K562 (cell line): Measurements from ENCODE around the gene ACAT1. TPM values are rescaled to one million over a fixed set of nuclear protein-coding genes. Genes with fewer than 3 reads are reported as not detected.

Source experiments
- ARID1B ChIP-seq: fragments of 450-650 bp; IDR thresholded peaks from 2 replicates; pipeline ENCODE4 v1.6.1; 2016; ENCODE audit warnings: antibody characterized with exemption, mild to moderate bottlenecking, inconsistent platforms
- BCL6 ChIP-seq: fragments of 250-450 bp; sonication (Bioruptor Pico); IDR thresholded peaks from 2 replicates; pipeline ENCODE4 v1.4.0; 2020
- BHLHE40 ChIP-seq: IDR thresholded peaks from 2 replicates; pipeline ENCODE4 v1.6.1; 2011; ENCODE audit warnings: low read length, improper control_type of control experiment
- CBX5 ChIP-seq: IDR thresholded peaks from 2 replicates; pipeline ENCODE4 v1.6.1; 2014; ENCODE audit warnings: low read depth, borderline replicate concordance
- ETS2 ChIP-seq: IDR thresholded peaks from 2 replicates; pipeline ENCODE4 v1.6.1; 2016; ENCODE audit warnings: borderline replicate concordance, missing genetic modification characterization, mild to moderate bottlenecking, moderate library complexity, missing compliant biosample characterization; ENCODE audit not compliant: poor library complexity, severe bottlenecking
- HCFC1 ChIP-seq: IDR thresholded peaks from 2 replicates; pipeline ENCODE4 v1.6.1; 2012; ENCODE audit warnings: low read depth, low read length, improper control_type of control experiment
- MCM3 ChIP-seq: fragments of 450-650 bp; IDR thresholded peaks from 2 replicates; pipeline ENCODE4 v1.6.1; 2016
- MTA3 ChIP-seq: fragments of 450-650 bp; formaldehyde crosslinking; IDR thresholded peaks from 2 replicates; pipeline ENCODE4 v1.6.1; 2017; ENCODE audit warnings: mild to moderate bottlenecking, borderline replicate concordance
- NFYB ChIP-seq: IDR thresholded peaks from 2 replicates; pipeline ENCODE4 v1.6.1; 2011; ENCODE audit warnings: mild to moderate bottlenecking, moderate library complexity; ENCODE audit not compliant: insufficient read length; ENCODE audit errors: extremely low read depth
- RAD51 ChIP-seq: fragments of 450-650 bp; IDR thresholded peaks from 2 replicates; pipeline ENCODE4 v1.7.1; 2016; ENCODE audit warnings: low read depth, mild to moderate bottlenecking, borderline replicate concordance
- ZNF146 ChIP-seq: IDR thresholded peaks from one replicate; pipeline ENCODE4 v1.6.1; 2018; ENCODE audit warnings: missing compliant biosample characterization; ENCODE audit not compliant: unreplicated experiment
- polyA plus RNA-seq, 8 experiments: library from polyadenylated mRNA; depleted of rRNA in 4 of 8; stranded (reverse) in 5 of 8; unstranded in 3 of 8; fragments of >200 nt; fragmentation: Nextera tagmentation in 2 of 8; fragmentation: Illumina TruSeq in 1 of 8; extraction: Ambion mirVana in 2 of 8; extraction: Trizol in 1 of 8; gene quantifications; 2 replicates each; pipeline versions ENCODE4 v1.2.1 to v1.2.3, GENCODE V29; 2011 to 2014; ENCODE audit warnings: inconsistent platforms in 1 of 8, missing spikeins in 1 of 8
- total RNA-seq, 7 experiments: library from RNA; depleted of rRNA in 6 of 7; stranded (reverse); fragments of >200 nt in 6 of 7; fragmentation: Illumina TruSeq in 2 of 7; extraction: Trizol in 2 of 7; gene quantifications; 2 replicates each; pipeline versions ENCODE4 v1.2.1 to v1.2.3, GENCODE V29; 2011 to 2021; ENCODE audit warnings: low replicate concordance in 1 of 7
- TF ChIP-seq, protein P1 (sequence below): fragments of 450-650 bp; IDR thresholded peaks from 2 replicates; pipeline ENCODE4 v1.6.1; 2016; ENCODE audit warnings: missing biosample characterization, missing genetic modification characterization
- TF ChIP-seq, protein P2 (sequence below): fragments of 250-450 bp; sonication (Bioruptor Pico); IDR thresholded peaks from 2 replicates; pipeline ENCODE4 v1.4.0; 2020; ENCODE audit warnings: mild to moderate bottlenecking, moderate library complexity, borderline replicate concordance
- TF ChIP-seq, protein P3 (sequence below): fragments of 250-450 bp; sonication (Bioruptor Pico); IDR thresholded peaks from 2 replicates; pipeline ENCODE4 v1.8.0; 2021; ENCODE audit warnings: moderate library complexity, mild to moderate bottlenecking, inconsistent platforms
- TF ChIP-seq, protein P4 (sequence below): IDR thresholded peaks from 2 replicates; pipeline ENCODE4 v1.6.1; 2011; ENCODE audit warnings: borderline replicate concordance, low read depth, mild to moderate bottlenecking, moderate library complexity, low read length; ENCODE audit not compliant: insufficient read depth, poor library complexity, severe bottlenecking
- TF ChIP-seq, protein P5 (sequence below): fragments of 450-650 bp; formaldehyde crosslinking; IDR thresholded peaks from 2 replicates; pipeline ENCODE4 v1.4.0; 2020; ENCODE audit warnings: mild to moderate bottlenecking, moderate library complexity

ACAT1 gene
- total and polyA plus RNA-seq, 9 of the 15 experiments (the other 6 are each of a cell fraction or from before 2014, with no cell fraction given) = 65.1 to 204 (median 104) TPM

DNA sequence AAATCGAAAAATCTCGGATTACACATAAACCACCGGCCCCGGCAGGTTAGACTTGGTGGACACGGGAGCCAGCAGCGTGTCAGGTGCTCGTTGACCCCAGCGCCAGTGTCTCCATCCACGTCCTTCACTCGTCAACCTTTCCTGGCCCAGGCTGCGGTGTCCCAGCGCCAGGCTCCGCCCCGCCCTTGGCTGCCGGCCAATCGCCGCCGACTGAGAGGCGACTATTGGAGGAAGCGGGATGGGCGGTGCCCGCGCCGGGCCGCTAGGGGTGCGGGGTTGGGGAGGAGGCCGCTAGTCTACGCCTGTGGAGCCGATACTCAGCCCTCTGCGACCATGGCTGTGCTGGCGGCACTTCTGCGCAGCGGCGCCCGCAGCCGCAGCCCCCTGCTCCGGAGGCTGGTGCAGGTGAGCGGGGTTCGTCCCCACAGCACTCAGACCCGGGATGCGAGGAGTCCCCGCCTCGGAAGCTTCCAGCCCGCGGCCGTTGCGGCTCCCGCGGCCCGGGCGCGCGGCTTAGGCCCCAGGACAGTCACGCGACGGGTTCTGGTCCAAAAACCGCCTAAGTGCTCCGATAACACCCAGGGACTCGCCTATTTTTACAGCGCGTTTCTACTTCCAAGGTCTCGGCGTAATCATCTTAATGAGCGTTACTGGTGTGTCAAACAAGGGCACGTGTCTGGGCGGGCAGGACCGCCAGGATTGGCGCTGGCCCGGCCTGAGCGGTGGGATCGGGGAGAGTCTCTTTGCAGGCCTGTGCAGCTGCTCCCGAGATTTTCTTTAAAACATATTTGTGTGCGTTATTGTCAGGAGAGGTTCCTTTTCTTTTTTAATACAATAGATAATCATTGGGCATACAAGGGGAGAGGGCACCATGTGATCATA, at the start of gene ACAT1 (continued):
- no peak for TF ChIP-seq ETS2 (tag)
- no peak for TF ChIP-seq CBX5
- TF ChIP-seq HCFC1 = no peak; the same call in 1 of the 2 replicates
- TF ChIP-seq, protein P1, sequence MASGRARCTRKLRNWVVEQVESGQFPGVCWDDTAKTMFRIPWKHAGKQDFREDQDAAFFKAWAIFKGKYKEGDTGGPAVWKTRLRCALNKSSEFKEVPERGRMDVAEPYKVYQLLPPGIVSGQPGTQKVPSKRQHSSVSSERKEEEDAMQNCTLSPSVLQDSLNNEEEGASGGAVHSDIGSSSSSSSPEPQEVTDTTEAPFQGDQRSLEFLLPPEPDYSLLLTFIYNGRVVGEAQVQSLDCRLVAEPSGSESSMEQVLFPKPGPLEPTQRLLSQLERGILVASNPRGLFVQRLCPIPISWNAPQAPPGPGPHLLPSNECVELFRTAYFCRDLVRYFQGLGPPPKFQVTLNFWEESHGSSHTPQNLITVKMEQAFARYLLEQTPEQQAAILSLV (tag) = no peak
- no peak for TF ChIP-seq ZNF146 (CRISPR knock-in tag)
- no peak for TF ChIP-seq MCM3
- TF ChIP-seq ARID1B = peak; percentile 21; the same call in 1 of the 2 replicates
- TF ChIP-seq NFYB = peak; percentile 60
- TF ChIP-seq MTA3 = peak; percentile 55; the same call in 1 of the 2 replicates
- no peak for TF ChIP-seq BCL6 (CRISPR knock-in tag)
- peak; percentile 86 for TF ChIP-seq BHLHE40
- TF ChIP-seq, protein P2, sequence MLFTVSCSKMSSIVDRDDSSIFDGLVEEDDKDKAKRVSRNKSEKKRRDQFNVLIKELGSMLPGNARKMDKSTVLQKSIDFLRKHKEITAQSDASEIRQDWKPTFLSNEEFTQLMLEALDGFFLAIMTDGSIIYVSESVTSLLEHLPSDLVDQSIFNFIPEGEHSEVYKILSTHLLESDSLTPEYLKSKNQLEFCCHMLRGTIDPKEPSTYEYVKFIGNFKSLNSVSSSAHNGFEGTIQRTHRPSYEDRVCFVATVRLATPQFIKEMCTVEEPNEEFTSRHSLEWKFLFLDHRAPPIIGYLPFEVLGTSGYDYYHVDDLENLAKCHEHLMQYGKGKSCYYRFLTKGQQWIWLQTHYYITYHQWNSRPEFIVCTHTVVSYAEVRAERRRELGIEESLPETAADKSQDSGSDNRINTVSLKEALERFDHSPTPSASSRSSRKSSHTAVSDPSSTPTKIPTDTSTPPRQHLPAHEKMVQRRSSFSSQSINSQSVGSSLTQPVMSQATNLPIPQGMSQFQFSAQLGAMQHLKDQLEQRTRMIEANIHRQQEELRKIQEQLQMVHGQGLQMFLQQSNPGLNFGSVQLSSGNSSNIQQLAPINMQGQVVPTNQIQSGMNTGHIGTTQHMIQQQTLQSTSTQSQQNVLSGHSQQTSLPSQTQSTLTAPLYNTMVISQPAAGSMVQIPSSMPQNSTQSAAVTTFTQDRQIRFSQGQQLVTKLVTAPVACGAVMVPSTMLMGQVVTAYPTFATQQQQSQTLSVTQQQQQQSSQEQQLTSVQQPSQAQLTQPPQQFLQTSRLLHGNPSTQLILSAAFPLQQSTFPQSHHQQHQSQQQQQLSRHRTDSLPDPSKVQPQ (CRISPR knock-in tag) = no peak
- TF ChIP-seq, protein P3, sequence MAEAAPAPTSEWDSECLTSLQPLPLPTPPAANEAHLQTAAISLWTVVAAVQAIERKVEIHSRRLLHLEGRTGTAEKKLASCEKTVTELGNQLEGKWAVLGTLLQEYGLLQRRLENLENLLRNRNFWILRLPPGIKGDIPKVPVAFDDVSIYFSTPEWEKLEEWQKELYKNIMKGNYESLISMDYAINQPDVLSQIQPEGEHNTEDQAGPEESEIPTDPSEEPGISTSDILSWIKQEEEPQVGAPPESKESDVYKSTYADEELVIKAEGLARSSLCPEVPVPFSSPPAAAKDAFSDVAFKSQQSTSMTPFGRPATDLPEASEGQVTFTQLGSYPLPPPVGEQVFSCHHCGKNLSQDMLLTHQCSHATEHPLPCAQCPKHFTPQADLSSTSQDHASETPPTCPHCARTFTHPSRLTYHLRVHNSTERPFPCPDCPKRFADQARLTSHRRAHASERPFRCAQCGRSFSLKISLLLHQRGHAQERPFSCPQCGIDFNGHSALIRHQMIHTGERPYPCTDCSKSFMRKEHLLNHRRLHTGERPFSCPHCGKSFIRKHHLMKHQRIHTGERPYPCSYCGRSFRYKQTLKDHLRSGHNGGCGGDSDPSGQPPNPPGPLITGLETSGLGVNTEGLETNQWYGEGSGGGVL (CRISPR knock-in tag) = no peak
- TF ChIP-seq, protein P4, sequence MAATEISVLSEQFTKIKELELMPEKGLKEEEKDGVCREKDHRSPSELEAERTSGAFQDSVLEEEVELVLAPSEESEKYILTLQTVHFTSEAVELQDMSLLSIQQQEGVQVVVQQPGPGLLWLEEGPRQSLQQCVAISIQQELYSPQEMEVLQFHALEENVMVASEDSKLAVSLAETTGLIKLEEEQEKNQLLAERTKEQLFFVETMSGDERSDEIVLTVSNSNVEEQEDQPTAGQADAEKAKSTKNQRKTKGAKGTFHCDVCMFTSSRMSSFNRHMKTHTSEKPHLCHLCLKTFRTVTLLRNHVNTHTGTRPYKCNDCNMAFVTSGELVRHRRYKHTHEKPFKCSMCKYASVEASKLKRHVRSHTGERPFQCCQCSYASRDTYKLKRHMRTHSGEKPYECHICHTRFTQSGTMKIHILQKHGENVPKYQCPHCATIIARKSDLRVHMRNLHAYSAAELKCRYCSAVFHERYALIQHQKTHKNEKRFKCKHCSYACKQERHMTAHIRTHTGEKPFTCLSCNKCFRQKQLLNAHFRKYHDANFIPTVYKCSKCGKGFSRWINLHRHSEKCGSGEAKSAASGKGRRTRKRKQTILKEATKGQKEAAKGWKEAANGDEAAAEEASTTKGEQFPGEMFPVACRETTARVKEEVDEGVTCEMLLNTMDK = peak; percentile 69
- TF ChIP-seq, protein P5, sequence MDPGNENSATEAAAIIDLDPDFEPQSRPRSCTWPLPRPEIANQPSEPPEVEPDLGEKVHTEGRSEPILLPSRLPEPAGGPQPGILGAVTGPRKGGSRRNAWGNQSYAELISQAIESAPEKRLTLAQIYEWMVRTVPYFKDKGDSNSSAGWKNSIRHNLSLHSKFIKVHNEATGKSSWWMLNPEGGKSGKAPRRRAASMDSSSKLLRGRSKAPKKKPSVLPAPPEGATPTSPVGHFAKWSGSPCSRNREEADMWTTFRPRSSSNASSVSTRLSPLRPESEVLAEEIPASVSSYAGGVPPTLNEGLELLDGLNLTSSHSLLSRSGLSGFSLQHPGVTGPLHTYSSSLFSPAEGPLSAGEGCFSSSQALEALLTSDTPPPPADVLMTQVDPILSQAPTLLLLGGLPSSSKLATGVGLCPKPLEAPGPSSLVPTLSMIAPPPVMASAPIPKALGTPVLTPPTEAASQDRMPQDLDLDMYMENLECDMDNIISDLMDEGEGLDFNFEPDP (CRISPR knock-in tag) = no peak
- TF ChIP-seq RAD51 = no peak
